Endothelial cell of umbilical vein (primary cell): ENCODE results near the gene IRGM. TPM values are rescaled to one million over a fixed set of nuclear protein-coding genes. Genes with fewer than 3 reads are reported as not detected.
"Not testable (repeated sequence)": the region's sequence is repeated elsewhere in the genome, so short reads cannot be mapped to it uniquely, and the experiment has no call there.

ENCODE experiments used
- Bru-seq: library from RNA; stranded (reverse); fragments of 400-500 nt; gene quantifications from one replicate; lab custom pipeline; 2021; lab: Mats Ljungman, UMichigan
- BruChase-seq, 2 experiments: library from RNA; stranded (reverse); fragments of 400-500 nt; gene quantifications; one replicate each; lab custom pipeline; 2021; lab: Mats Ljungman, UMichigan
- BruUV-seq: library from RNA; stranded (reverse); fragments of 400-500 nt; replicated peaks from 2 replicates; lab custom pipeline; 2021; lab: Mats Ljungman, UMichigan
- CTCF ChIA-PET: fragments of 300-600, 350-600 bp; sonication (Branson Sonifier 250); formaldehyde crosslinking; loops from one replicate; lab custom pipeline; 2021; ENCODE audit warnings: antibody characterized with exemption, inconsistent platforms; lab: Charles Lee
- POLR2A ChIA-PET: fragments of 300-600, 350-600 bp; sonication (Branson Sonifier 250); formaldehyde crosslinking; loops from one replicate; lab custom pipeline; 2021; ENCODE audit warnings: antibody characterized with exemption, inconsistent platforms; lab: Charles Lee
- DNase-seq: peaks from one replicate; pipeline ENCODE4 v3.0.0-alpha.2; 2011; ENCODE audit warnings: low read depth, low spot score
- FAIRE-seq: peaks from 2 replicates; lab custom pipeline; 2011; peaks lifted over from hg19 to GRCh38; lab: Jason Lieb, UNC
- H2AFZ ChIP-seq: 2 replicates; pipeline ENCODE4 v1.6.0; 2012; ENCODE audit warnings: low read depth, low read length, control low read depth, inconsistent platforms
- H3K27ac ChIP-seq: 2 replicates; pipeline ENCODE4 v1.5.1; 2011; ENCODE audit warnings: low read depth, mild to moderate bottlenecking, control low read depth, low read length, moderate library complexity; ENCODE audit not compliant: insufficient read depth
- H3K27me3 ChIP-seq, 2 experiments: 2 replicates each; pipeline versions ENCODE4 v1.6.0 to v1.6.1; 2011; ENCODE audit warnings: low read length in 2 of 2, mixed read lengths in 1 of 2; ENCODE audit not compliant: control insufficient read depth in 2 of 2, insufficient read depth in 2 of 2
- H3K36me3 ChIP-seq, 2 experiments: 2 replicates in 1 of 2; 3 replicates in 1 of 2; pipeline ENCODE4 v1.5.1; 2011; ENCODE audit warnings: low read length in 2 of 2, mild to moderate bottlenecking in 1 of 2, moderate library complexity in 1 of 2; ENCODE audit not compliant: control insufficient read depth in 2 of 2, insufficient read depth in 2 of 2; ENCODE audit errors: extremely low read depth in 1 of 2
- H3K4me1 ChIP-seq: 3 replicates; pipeline ENCODE4 v1.5.1; 2011; ENCODE audit warnings: mild to moderate bottlenecking, low read length; ENCODE audit not compliant: control insufficient read depth, insufficient read depth; ENCODE audit errors: extremely low read depth
- H3K4me2 ChIP-seq: 2 replicates; pipeline ENCODE4 v1.6.1; 2011; ENCODE audit warnings: low read length, control low read depth, mixed read lengths; ENCODE audit not compliant: insufficient read depth
- H3K4me3 ChIP-seq, 3 experiments: fragments of 200-600 bp in 1 of 3; sonication (generic), shearing (Covaris generic) in 1 of 3; replicated peaks in 1 of 3; 2 replicates each; pipeline ENCODE4 v1.5.1; 2011 to 2016; ENCODE audit warnings: control low read depth in 3 of 3, low read length in 3 of 3, mild to moderate bottlenecking in 2 of 3, inconsistent platforms in 1 of 3, low read depth in 1 of 3, moderate library complexity in 1 of 3; ENCODE audit not compliant: insufficient read depth in 1 of 3
- H3K79me2 ChIP-seq: 2 replicates; pipeline ENCODE4 v1.6.0; 2012; ENCODE audit warnings: low read length, inconsistent platforms; ENCODE audit not compliant: control insufficient read depth, insufficient read depth
- H3K9ac ChIP-seq: replicated peaks from 2 replicates; pipeline ENCODE3; 2011; ENCODE audit warnings: low read length, control low read depth; ENCODE audit not compliant: insufficient read depth; ENCODE audit errors: extremely low read depth
- H3K9me1 ChIP-seq: replicated peaks from 3 replicates; pipeline ENCODE4 v1.6.0; 2011; ENCODE audit warnings: mild to moderate bottlenecking, low read length; ENCODE audit not compliant: control insufficient read depth, insufficient read depth; ENCODE audit errors: extremely low read depth
- H3K9me3 ChIP-seq: replicated peaks from 2 replicates; pipeline ENCODE4 v1.5.1; 2012; ENCODE audit warnings: low read length, inconsistent platforms; ENCODE audit not compliant: control insufficient read depth, insufficient read depth
- H4K20me1 ChIP-seq: replicated peaks from 2 replicates; pipeline ENCODE3; 2011; ENCODE audit warnings: mild to moderate bottlenecking, low read length; ENCODE audit not compliant: control insufficient read depth, insufficient read depth; ENCODE audit errors: extremely low read depth
- EZH2 ChIP-seq: IDR thresholded peaks from 2 replicates; pipeline ENCODE4 v1.6.1; 2012; ENCODE audit warnings: borderline replicate concordance, low read depth, mild to moderate bottlenecking, moderate library complexity, low read length, inconsistent platforms; ENCODE audit not compliant: severe bottlenecking
- FOS ChIP-seq: IDR thresholded peaks from 2 replicates; pipeline ENCODE4 v1.6.1; 2011; ENCODE audit warnings: mild to moderate bottlenecking, low read length, moderate library complexity, borderline replicate concordance; ENCODE audit not compliant: insufficient read depth
- GATA2 ChIP-seq: IDR thresholded peaks from 2 replicates; pipeline ENCODE4 v1.7.0; 2011; ENCODE audit warnings: low read depth, mild to moderate bottlenecking, moderate library complexity, mixed read lengths, low read length; ENCODE audit not compliant: insufficient read length, insufficient read depth
- JUN ChIP-seq: IDR thresholded peaks from 2 replicates; pipeline ENCODE4 v1.6.1; 2011; ENCODE audit warnings: borderline replicate concordance, low read depth; ENCODE audit not compliant: insufficient read length, insufficient read depth
- MYC ChIP-seq: IDR thresholded peaks from one replicate; pipeline ENCODE4 v1.6.1; 2011; ENCODE audit warnings: mild to moderate bottlenecking, low read depth, low read length
- POLR2A ChIP-seq: IDR thresholded peaks from 2 replicates; pipeline ENCODE4 v1.6.1; 2012; ENCODE audit warnings: low read depth, mild to moderate bottlenecking, control low read depth, low read length
- POLR2AphosphoS5 ChIP-seq: IDR thresholded peaks from 2 replicates; pipeline ENCODE4 v1.6.1; 2012; ENCODE audit warnings: low read depth, mild to moderate bottlenecking, control low read depth, low read length, moderate library complexity; ENCODE audit not compliant: insufficient read depth
- dilution Hi-C: fragments of 300-500 bp; cut with MboI; formaldehyde crosslinking; loops from one replicate; pipeline ENCODE4 v1.15.0; 2019; ENCODE audit warnings: low sequenced_read_pairs; ENCODE audit not compliant: extremely low pct_ligation_motif_present
- intact Hi-C: fragments of 100-400 bp; cut with micrococcal nuclease; formaldehyde crosslinking; loops from one replicate; pipeline ENCODE4 v1.10.0; 2022
- long read RNA-seq: library from polyadenylated mRNA; stranded (forward); transcript quantifications from one replicate; pipeline ENCODE4 v2.0.0, GENCODE V29; 2021
- polyA minus RNA-seq, 3 experiments: library from RNA; depleted of rRNA, polyadenylated mRNA; stranded (reverse); fragments of >200 nt; gene quantifications; 1 replicate in 1 of 3; 2 replicates in 2 of 3; pipeline ENCODE4 v1.2.3, GENCODE V29; 2011
- polyA plus RNA-seq, 4 experiments: library from polyadenylated mRNA; depleted of rRNA in 3 of 4; stranded (reverse) in 3 of 4; unstranded in 1 of 4; fragments of >200 nt; gene quantifications; 2 replicates each; pipeline versions ENCODE4 v1.2.1 to v1.2.3, GENCODE V29; 2011 to 2012; ENCODE audit warnings: missing spikeins in 1 of 4
- total RNA-seq: library from RNA; stranded (reverse); gene quantifications from 2 replicates; pipeline ENCODE4 v1.2.3, GENCODE V29; 2021
- TF ChIP-seq, protein P1 (sequence below): IDR thresholded peaks from 2 replicates; pipeline ENCODE4 v1.6.1; 2011; ENCODE audit not compliant: insufficient read depth, insufficient read length
- TF ChIP-seq, protein P2 (sequence below), 2 donors: IDR thresholded peaks; 1 replicate in 1 of 2; 2 replicates in 1 of 2; pipeline ENCODE4 v1.5.1; 2011; ENCODE audit warnings: low read length in 2 of 2, mild to moderate bottlenecking in 2 of 2, moderate library complexity in 2 of 2, control low read depth in 1 of 2, inconsistent platforms in 1 of 2, low read depth in 1 of 2; ENCODE audit not compliant: insufficient read depth in 1 of 2; ENCODE audit errors: extremely low read depth in 1 of 2

Gene IRGM, protein sequence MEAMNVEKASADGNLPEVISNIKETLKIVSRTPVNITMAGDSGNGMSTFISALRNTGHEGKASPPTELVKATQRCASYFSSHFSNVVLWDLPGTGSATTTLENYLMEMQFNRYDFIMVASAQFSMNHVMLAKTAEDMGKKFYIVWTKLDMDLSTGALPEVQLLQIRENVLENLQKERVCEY
- not detected in 2 replicates for total RNA-seq
- polyA plus RNA-seq, result not detected in 2 replicates
- polyA plus RNA-seq (2011; cell fraction: cytosol; rRNA removed), result not detected in 2 replicates
- polyA plus RNA-seq (2011; cell fraction: nucleus; rRNA removed), result not detected in 2 replicates
- not detected in 2 replicates for polyA plus RNA-seq (2012)
- polyA minus RNA-seq, result not detected in 2 replicates
- not detected for polyA minus RNA-seq (2011; cell fraction: cytosol; rRNA and poly(A)+ RNA removed)
- not detected in 2 replicates for polyA minus RNA-seq (2011; cell fraction: nucleus; rRNA and poly(A)+ RNA removed)
- Bru-seq, nascent RNA, result not detected
- BruChase-seq, experiment 1, labeled RNA remaining after a 6-hour chase, result not detected
- BruChase-seq, experiment 2, labeled RNA remaining after a 2-hour chase, result not detected
- long read RNA-seq, result 0 reads

DNA sequence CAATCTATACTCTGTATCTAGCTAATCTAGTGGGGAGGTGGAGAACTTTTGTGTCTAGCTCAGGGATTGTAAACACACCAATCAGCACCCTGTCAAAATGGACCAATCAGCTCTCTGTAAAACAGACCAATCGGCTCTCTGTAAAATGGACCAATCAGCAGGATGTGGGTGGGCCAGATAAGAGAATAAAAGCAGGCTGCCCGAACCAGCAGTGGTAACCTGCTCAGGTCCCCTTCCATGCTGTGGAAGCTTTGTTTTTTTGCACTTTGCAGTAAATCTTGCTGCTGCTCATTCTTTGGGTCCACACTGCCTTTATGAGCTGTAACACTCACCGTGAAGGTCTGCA lies at the start of gene IRGM:
IRGM (plus strand) TSS at position 214 of the 346 bp plus-strand sequence. CDS start 1,603 bp downstream, outside the sequence.
- H3K27me3 ChIP-seq, H3K9me1 ChIP-seq, H3K4me3 ChIP-seq, H3K4me1 ChIP-seq, H3K9ac ChIP-seq, DNase-seq, POLR2A ChIA-PET, dilution Hi-C loops, H3K4me2 ChIP-seq, BruUV-seq, H3K79me2 ChIP-seq, H3K27ac ChIP-seq, H3K36me3 ChIP-seq, FAIRE-seq, H3K9me3 ChIP-seq, H4K20me1 ChIP-seq, H2AFZ ChIP-seq: not testable (repeated sequence)
- intact Hi-C loops, result loop anchor here (5.0 kb wide), 2 partner anchors 44 to 389 kb away; no protein-coding TSS in a partner anchor
- CTCF ChIA-PET, result interaction anchor here (0.8 to 3.8 kb wide), 11 partner anchors 20 to 284 kb away, joined by 3 to 86 read pairs (median 7); partner anchors contain the start of genes MYOZ3, RBM22 and SMIM3

DNA sequence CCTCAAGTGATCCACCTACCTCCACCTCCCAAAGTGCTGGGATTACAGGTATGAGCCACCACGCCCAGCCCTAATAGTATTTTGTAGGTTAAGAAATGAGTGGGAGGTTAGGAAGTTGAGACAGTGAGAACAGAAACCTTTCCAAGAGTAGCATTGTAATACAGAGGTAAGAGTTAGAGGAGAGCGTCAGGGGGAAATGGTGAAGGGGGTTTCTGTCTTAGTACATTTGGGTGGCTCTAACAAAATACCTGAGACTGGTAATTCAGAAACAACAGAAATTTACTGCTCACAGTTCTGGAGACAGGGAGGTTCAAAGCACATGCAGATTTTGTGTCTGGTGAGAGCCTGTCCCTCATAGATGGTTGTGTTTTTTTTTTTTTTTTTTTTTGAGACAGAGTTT lies 48.9 kb upstream of the IRGM start:
- POLR2A ChIA-PET, result no interaction called here
- TF ChIP-seq JUN, result no peak
- no peak for TF ChIP-seq POLR2AphosphoS5
- TF ChIP-seq, protein P1, sequence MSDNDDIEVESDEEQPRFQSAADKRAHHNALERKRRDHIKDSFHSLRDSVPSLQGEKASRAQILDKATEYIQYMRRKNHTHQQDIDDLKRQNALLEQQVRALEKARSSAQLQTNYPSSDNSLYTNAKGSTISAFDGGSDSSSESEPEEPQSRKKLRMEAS, result no peak
- TF ChIP-seq EZH2, result no peak
- no peak for TF ChIP-seq MYC
- TF ChIP-seq FOS, result no peak
- TF ChIP-seq GATA2, result no peak
- TF ChIP-seq, protein P2, sequence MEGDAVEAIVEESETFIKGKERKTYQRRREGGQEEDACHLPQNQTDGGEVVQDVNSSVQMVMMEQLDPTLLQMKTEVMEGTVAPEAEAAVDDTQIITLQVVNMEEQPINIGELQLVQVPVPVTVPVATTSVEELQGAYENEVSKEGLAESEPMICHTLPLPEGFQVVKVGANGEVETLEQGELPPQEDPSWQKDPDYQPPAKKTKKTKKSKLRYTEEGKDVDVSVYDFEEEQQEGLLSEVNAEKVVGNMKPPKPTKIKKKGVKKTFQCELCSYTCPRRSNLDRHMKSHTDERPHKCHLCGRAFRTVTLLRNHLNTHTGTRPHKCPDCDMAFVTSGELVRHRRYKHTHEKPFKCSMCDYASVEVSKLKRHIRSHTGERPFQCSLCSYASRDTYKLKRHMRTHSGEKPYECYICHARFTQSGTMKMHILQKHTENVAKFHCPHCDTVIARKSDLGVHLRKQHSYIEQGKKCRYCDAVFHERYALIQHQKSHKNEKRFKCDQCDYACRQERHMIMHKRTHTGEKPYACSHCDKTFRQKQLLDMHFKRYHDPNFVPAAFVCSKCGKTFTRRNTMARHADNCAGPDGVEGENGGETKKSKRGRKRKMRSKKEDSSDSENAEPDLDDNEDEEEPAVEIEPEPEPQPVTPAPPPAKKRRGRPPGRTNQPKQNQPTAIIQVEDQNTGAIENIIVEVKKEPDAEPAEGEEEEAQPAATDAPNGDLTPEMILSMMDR (IDR thresholded peaks at IDR 0.05; ENCODE audit: extremely low read depth in 1 of 2, insufficient read depth in 1 of 2, low read depth in 1 of 2, low read length in 2 of 2), result no peak
- TF ChIP-seq POLR2A, result no peak
- H3K27ac ChIP-seq, result no peak overlapping the region
- H3K4me2 ChIP-seq, result no peak overlapping the region
- CTCF ChIA-PET, result no interaction called here
- no peak overlapping the region for H3K4me3 ChIP-seq
- DNase-seq (no peak), FAIRE-seq (no peak)
- H3K79me2 ChIP-seq, result no peaks in the 10 kb centered on the region
- intact Hi-C loops (no loop called here), dilution Hi-C loops (no loop called here)
- H2AFZ ChIP-seq, result no peak overlapping the region
- no peak overlapping the region for H3K9ac ChIP-seq
- no peaks in the 10 kb centered on the region for H3K4me1 ChIP-seq
- no peaks in the 10 kb centered on the region for H3K9me3 ChIP-seq
- H3K27me3 ChIP-seq, result peaks cover 13 to 27% of the 10 kb centered on the region in 2 experiments
- no peaks in the 10 kb centered on the region for H3K9me1 ChIP-seq
- no peaks in the 10 kb centered on the region for H3K36me3 ChIP-seq
- no peaks in the 10 kb centered on the region for H4K20me1 ChIP-seq
- no TSS peak for BruUV-seq
